ENCODE results near the gene EID1.

- TF ChIP-seq, protein P1, sequence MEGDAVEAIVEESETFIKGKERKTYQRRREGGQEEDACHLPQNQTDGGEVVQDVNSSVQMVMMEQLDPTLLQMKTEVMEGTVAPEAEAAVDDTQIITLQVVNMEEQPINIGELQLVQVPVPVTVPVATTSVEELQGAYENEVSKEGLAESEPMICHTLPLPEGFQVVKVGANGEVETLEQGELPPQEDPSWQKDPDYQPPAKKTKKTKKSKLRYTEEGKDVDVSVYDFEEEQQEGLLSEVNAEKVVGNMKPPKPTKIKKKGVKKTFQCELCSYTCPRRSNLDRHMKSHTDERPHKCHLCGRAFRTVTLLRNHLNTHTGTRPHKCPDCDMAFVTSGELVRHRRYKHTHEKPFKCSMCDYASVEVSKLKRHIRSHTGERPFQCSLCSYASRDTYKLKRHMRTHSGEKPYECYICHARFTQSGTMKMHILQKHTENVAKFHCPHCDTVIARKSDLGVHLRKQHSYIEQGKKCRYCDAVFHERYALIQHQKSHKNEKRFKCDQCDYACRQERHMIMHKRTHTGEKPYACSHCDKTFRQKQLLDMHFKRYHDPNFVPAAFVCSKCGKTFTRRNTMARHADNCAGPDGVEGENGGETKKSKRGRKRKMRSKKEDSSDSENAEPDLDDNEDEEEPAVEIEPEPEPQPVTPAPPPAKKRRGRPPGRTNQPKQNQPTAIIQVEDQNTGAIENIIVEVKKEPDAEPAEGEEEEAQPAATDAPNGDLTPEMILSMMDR (conservative IDR thresholded peaks at IDR 0.05; ENCODE audit: low read length) = no peak
- no peak for TF ChIP-seq EZH2phosphoT487 (IDR thresholded peaks at IDR 0.05; ENCODE audit: borderline replicate concordance, low read depth, low read length)
Observed at GRCh38 chr15:48883699-48884098, 5.8 kb downstream of the EID1 start.
